ENCODE data around the gene FAM227B.
"Not testable (repeated sequence)": the region's sequence is repeated elsewhere in the genome, so short reads cannot be mapped to it uniquely, and the experiment has no call there.

The FAM227B gene

DNA sequence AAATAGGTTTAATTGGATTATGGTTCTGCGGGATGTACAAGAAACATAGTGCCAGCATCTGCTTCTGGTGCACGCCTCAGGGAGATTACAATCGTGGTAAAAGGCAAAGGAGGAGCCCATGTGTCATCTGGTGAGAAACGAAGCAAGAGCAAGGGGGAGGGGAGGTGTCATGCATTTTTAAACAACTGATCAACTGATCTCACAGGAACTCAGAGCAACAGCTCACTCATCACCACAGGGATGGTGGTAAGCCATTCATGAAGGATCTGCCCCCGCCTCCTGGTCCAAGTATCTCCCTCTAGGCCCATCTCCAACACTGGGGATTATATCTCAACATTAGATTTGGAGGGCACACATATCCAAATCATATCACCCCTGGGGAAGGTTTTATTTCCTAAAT lies 239.7 kb downstream of the FAM227B start:
- DNase-seq (ENCODE audit: low read depth in 3 of 3): no peak

DNA sequence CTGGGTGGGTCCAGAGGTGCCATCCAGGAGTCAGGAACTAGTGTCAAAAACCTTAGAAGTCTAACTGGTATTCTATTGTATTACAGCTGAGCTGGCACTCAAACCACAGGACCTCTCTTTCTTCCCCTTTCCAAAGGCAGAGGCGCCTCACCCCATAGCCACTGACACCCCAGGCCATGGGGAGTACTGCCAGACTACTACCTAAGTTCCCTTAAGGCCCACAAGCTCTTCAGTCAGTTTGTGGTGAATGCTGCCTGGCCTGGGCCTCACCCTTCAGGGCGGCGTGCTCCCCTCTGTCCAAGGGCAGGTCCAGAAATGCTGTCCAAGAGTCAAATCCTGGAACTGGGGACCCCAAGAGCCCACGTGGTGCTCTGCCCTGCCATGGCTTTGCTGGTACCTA lies 240.6 kb downstream of the FAM227B start:
- DNase-seq (ENCODE audit: low read depth in 3 of 3): no peak

DNA sequence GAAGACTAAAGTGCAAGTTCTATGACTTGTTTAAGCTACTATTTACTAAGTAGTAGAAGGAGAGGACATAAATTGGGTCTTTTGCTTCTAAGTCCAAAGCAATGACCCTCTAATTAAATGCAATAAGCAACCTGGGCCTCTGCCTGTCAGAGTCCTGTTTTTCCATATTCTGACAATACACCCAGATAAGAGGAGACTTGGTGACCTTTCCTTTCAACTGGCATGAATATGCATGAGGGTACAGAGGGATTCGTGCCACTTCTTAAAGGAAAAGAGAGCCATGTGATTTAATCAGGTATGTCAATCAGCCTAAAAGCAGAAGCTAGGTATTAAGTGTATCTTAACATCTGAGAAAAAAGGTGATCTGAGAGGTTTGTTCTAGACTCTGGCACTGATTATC lies 248.3 kb downstream of the FAM227B start:
- DNase-seq (ENCODE audit: low read depth in 3 of 3): no peak

DNA sequence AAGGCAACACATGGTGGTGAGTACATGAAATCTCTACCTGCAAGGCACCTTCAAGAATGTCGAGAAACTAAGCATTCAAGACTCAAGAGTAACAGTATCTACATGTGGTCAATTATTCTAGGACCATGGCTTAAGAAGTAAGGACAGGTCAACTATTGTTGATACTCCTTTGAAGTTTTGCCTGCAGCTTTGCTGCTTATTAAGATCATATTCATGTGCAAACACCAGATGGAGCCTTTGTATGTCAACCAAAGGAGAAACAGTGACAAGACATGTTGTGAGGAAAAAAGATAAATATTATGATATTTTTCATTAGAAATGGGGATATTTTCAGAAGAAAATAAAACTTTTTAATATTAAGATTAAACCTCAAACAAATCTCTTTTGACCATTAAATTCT lies 249.8 kb downstream of the FAM227B start:
- no peak for DNase-seq (ENCODE audit: low read depth in 3 of 3)

DNA sequence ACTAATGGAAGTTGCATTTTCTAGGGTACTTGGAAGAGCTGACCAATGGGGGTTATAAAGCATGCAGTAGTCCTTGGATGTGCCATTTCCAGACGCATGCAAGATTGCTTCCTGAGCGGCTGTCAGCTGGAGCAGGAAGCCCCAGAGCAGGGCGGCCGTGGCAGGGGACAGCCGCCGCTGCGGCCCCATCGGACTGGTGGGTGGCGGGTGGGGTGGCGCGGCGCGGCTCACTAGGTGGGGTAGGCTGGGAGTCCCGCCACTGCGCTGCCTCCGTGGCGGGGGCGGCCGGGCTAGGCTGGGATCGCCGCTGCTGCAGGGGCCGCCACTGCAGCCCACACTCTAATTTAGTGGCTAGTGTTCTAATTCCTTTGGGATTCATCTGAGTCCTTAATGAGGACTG lies 254.1 kb downstream of the FAM227B start:
- no peak for DNase-seq (ENCODE audit: low read depth in 3 of 3)

DNA sequence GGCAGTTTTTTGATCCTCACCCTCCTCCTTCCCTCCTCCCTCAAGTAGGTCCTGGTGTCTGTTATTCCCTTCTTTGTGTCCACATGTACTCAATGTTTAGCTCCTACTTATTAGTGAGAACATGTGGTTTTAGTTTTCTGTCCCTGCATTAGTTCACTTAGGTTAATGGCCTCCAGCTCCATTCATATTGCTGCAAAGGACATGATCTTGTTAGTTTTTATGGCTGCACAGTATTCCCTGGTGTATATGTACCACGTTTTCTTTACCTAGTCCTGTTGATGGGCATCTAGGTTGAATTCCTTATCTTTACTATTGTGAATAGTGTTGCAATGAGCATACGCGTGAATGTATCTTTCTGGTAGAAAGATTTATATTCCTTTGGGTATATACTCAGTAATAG lies 259.2 kb downstream of the FAM227B start:
- DNase-seq (ENCODE audit: low read depth in 3 of 3): no peak

DNA sequence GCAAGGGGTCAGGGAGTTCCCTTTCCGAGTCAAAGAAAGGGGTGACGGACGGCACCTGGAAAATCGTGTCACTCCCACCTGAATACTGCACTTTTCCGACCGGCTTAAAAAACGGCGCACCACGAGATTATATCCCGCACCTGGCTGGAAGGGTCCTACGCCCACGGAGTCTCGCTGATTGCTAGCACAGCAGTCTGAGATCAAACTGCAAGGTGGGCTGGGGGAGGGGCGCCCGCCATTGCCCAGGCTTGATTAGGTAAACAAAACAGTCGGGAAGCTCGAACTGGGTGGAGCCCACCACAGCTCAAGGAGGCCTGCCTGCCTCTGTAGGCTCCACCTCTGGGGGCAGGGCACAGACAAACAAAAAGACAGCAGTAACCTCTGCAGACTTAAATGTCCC lies 266.2 kb downstream of the FAM227B start:
- DNase-seq (ENCODE audit: low read depth in 3 of 3): not testable (repeated sequence)

DNA sequence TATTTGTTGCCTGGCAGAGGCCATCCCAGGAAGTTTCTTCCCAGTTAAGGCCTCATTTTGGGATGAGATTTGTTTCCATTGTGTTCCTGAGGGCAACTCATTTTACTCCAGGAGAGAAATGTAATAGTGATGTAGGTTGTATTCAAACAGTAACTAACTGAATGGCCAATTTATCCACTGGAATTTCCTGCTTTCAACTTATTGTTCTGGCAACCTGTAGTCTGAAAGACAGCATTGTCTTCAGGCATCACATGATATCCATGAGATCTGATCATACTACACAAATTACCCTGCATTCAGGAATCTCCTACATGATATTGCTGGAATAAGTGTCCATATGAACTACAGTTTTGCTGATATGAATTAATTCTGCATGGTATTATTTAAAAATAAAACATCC lies 277.1 kb downstream of the FAM227B start:
- no peak for DNase-seq (ENCODE audit: low read depth in 3 of 3)

DNA sequence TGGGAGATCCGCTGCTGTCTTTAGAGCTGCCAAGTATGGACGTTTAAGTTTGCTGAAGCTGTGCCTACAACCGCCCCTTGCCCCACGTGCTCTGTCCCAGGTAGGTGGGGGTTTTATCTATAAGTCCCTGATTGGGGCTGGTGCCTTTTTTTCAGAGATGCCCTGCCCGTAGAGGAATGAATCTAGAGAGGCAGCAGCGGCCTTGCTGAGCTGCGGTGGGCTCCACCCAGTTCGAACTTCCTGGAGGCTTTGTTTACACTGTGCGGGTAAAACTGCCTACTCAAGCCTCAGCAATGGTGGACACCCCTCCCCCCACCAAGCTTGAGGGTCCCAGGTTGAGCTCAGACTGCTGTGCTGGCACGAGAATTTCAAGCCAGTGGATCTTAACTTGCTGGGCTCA lies 281.0 kb downstream of the FAM227B start:
- no peak for DNase-seq (ENCODE audit: low read depth in 3 of 3)

DNA sequence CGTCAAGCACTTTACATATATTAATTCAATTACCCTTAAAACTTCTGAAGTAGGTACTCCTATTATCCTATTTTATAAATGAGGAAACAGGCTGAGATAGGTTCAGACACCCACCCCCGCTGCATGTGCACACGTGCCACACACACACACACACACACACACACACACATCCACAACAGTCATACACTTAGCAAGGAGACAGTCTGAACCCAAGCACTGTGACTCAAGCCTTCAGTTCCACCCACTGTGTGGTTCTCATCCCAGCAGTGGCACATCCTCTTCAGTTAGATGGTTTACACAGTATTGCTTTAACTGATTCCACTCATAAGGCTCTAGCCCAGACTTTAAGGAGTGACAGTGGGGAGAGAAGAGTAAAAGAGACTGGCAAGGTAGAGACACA lies 288.7 kb downstream of the FAM227B start:
- DNase-seq (ENCODE audit: low read depth in 3 of 3): no peak

DNA sequence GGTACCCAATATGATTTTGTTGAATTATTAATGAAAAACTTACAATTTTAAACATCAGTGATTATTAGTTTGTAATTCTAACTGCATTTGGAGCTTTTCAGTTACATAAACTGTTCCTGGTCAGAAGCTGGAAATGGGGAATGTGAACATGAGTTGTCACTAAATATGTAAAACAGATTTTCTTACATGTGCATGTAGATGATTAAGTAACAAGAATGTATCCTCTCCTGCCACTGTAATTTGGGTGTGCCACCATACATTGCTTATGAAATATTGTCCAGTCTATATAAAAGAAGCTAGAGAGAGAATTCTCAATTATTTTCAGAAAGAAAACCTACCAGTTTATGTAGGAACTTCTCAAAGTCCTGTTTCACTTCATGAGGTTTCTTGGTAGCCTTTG lies 289.2 kb downstream of the FAM227B start:
- no peak for DNase-seq (ENCODE audit: low read depth in 3 of 3)

DNA sequence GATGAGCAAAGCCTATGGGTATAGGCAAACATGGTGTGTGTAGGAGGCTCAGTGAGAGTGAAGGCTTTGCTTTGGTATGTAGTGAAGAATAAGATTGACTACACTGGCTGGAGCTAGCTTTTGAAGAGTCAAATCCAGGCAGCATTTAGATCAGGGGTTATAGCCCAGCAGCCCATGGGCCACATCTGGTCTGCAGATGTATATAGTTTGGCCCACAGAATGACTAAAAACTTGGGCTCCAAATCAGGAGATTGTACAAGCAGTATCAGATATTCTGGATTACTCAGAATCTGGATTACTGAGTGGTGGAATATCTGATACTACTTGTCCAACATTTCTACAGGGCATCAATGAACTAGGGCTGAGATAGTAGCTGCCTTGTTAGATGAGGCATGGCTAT lies 290.5 kb downstream of the FAM227B start:
- no peak for DNase-seq (ENCODE audit: low read depth in 3 of 3)

DNA sequence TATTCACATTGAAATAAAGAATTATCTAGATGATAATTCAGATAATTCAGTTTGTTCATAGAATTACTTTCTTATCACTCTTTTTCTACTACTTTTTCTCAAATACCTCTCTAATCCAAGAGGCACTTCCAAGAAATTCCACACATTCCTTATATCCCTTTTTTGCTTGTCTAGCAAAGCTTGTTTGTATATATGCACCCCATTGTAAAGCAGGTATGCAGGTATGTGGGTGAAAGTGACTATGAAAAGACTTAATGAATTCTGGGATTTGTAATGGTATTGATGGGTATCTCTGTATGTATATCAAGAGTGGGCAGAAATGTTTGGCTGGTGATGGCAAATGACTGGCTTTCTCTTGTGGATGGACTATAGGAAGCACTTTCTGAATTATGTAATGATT lies 291.7 kb downstream of the FAM227B start:
- no peak for DNase-seq (ENCODE audit: low read depth in 3 of 3)

DNA sequence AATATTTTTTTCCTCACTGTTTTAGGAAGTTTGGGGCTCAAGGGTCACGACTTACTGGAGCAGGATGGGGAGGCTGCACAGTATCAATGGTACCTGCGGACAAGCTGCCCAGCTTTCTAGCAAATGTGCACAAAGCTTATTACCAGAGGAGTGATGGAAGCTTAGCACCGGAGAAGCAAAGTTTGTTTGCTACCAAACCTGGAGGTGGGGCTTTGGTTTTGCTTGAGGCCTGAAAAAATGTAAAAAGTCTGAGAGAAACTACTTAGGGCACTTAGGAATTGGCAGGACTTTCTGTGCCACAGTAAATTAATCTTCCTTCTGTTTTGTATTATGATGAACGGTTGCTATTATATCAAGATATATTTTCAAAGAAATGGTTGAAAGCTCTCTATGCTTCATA lies 292.7 kb downstream of the FAM227B start:
- no peak for DNase-seq (ENCODE audit: low read depth in 3 of 3)

DNA sequence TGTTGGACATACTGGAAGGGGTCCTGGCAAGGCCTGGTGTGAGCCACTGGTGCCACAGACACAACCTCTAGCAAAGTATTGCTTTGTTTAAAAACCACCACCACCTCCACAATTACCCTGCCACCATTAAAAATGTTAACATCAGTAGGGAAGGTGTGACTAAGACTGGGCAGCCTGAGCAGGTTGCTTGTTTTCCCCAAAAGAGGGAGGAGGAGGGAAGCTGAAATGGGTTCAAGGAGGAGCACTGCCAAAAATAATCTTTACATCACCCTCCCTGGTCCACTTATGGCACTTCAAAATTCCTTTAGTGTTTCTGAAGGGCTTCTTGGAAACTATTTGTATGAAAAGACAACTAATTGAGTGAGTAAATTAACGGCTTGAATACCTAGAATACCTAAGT lies 297.4 kb downstream of the FAM227B start:
- DNase-seq (ENCODE audit: low read depth in 3 of 3): no peak

DNA sequence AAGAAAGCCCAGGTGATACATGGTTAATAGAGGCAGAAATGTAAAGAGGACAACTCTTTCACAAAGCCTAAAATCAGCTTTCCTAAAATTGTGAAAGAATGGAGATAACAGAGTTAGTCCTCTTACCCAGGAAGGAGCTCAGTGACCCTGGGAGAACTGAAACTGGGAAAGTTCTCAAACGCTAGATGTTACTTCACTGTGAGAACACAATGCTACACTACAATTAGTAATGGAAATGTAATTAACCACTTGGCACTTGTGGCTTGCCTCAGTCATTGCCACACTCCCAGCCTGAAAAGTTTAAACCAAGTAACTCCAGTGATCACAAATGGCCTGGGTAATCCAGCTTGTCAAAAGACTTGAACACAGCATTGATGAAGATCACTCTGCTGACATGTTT lies 300.3 kb downstream of the FAM227B start:
- DNase-seq (ENCODE audit: low read depth in 3 of 3): no peak

DNA sequence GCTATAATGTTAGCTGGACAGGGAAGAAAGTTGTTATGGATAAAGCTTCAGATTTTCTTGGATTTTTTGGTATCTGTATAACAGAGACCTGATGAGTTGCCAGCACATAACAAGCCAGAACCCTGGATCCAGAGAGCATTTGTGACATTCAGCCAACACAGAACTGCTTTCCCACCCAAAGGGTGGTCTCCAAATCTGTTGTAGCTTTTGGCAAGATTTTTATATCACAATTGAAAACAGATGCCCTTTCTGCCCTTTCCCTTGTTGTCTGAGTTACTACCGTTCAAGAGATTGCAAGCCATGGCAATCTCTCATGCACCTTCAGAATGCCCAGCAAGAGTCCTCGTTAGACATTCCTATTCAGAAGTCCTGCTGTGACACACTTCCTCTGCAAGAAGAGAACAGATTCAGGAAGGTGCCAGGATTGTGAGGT lies 305.2 kb downstream of the FAM227B start:
- no peak for DNase-seq (ENCODE audit: low read depth in 3 of 3)

DNA sequence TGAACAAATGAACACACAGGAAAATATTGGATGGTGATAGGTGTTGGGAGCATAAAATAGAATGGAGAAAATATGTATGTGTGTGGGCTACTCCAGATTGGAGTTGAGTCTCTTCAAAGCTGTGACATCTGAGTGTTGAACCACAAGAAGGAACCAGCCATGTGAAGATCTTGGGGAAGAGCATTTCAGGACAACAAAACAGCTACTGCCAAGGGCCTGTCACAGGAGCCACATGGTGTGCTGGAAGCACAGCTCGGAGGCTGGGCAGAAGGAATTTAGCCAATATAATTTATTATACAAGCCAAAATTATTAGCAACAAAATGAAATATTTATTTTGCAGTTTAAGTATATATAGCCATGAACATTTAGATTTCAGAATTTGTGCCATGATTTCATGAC lies 305.9 kb downstream of the FAM227B start:
- DNase-seq (ENCODE audit: low read depth in 3 of 3): no peak

DNA sequence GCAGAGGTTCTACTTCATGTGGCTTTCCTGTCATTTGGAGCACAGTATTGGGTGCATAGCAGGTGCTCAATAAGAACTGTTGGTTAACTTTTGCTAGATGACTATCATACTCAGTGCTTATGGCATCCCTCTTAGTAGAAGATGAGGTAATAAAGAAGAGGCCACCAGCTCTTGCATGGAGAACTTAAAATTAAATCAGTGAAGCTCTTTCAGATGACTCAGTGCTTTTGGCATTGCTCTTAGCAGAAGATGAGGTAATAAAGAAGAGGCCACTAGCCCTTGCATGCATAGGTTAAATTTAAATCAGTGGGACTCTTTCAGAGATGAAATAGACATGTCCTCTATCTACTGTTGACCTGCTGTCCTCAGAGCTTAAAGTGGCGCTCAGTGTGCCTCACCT lies 307.0 kb downstream of the FAM227B start:
- no peak for DNase-seq (ENCODE audit: low read depth in 3 of 3)

DNA sequence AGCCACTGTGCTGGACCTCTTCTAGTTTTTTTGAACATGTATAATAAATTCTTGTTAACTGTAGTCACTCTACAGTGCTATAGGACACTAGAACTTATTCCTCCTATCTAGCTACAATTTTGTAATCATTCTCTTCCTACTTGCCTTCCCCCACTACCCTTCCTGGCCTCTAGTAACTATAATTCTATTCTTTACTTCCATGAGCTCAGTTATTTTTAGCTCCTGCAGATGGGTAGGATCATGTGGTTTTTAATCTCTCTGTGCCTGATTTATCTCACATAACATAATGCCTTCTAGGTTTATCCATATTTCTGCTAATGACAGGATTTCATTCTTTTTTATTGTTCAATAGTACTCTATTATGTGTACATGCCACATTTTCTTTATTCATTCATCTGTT lies 310.7 kb downstream of the FAM227B start:
- no peak for DNase-seq (ENCODE audit: low read depth in 3 of 3)

DNA sequence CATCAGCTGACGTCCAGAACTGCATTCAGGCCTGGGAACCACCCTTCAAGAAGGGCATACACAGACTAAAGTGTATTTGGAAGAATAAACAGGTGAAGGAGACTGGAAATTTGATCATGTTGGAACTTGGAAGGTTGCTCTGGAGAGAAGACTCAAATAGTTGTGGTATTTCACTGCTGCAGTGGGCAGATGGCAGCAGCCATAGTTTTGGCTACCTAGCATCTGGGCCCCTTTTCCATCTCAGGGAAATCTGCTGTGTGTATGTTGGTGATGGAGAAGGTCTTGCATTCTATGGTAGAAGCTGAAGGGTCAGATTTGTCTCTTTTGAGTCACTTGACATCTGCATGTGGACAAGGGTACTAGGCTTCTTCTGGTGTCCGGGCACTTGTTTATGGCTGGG lies 311.9 kb downstream of the FAM227B start:
- no peak for DNase-seq (ENCODE audit: low read depth in 3 of 3)

DNA sequence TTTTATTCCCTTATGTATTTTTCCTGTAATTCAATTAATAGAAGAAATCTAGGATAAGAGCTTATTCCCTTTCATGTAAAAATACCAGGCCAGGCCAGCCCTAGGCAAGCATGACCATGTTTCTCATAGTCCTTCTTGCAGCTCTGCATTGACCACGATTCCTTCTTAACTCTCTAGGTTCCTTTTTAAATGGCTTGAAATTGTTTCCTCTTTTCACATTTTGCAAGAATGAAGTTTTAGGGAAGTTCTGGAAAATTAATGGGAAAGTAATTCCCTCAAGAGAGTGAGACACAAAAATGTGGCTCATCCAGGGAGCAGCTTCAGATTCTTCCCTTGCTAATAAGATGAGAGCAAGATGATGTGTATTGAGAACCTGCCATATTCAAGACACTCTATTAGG lies 314.1 kb downstream of the FAM227B start:
- DNase-seq (ENCODE audit: low read depth in 3 of 3): no peak

DNA sequence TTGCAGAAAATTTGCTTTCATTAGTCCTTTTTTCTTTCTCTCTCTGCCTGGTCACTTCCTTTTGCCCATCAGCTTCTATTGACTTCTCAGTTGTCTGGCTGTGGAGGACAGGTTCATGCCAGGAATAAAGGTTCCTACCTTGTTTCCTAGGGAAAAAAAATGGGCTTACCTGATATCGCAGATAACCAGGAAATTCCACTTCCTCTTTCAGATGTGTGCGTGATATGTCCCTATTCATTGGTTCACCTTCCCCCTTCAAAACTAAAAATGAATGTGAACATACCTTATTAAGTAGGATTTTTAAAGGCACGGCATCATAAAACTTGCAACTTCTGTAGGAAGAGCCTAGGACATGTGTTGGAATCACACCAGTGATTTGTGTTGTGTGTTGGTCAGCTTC lies 317.6 kb downstream of the FAM227B start:
- no peak for DNase-seq (ENCODE audit: low read depth in 3 of 3)

DNA sequence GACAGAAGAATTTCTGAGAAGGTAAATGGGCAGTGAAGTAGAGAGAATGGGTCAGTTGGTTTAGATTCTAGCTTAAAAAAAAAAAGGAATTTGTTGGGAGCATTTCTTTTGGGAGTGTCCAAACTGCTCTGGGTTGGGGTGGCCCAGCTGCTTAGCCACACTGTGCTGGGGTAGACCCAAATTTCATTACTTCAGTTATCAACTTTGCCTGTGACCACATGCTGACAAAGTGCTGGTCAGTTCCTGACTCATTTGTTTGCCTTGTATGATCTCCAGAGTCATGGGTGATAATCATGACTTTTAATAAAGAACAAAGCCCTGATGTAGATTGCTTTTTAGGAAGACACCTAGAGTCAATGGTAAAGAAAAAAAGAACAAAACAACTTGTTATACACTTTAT lies 319.1 kb downstream of the FAM227B start:
- DNase-seq (ENCODE audit: low read depth in 3 of 3): no peak

DNA sequence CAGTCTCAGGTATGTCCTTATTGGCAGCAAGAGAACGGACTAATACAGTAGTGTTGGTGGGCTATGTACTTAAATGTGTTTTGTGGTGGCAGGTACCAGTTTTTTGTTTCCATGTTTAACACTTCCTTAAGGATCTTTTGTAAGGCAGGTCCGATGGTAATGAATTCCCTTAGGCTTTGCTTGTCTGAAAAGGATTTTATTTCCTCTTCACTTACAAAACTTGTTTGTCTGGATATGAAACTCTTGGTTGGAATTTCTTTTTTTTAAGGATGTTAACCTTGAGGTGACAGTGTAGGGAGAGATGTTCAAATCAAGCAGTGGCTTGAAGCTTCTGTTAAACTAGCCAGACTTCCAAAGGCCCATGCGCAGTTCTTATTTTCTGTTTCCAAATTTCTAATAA lies 319.8 kb downstream of the FAM227B start:
- no peak for DNase-seq (ENCODE audit: low read depth in 3 of 3)

Measured in stimulated activated CD4-positive, alpha-beta T cell treated with anti-CD3 and anti-CD28 coated beads, TNF-alpha, amount 100 ng/mL, for 48 hours (primary cell).